ENCODE results near the gene ARFIP1.

ARFIP1 gene

GRCh38 chr4:152941411-152941810, 161.7 kb downstream of the ARFIP1 start:
- no peak for DNase-seq

- DNase-seq, result no peak
These were observed 162.6 kb downstream of the ARFIP1 start for GRCh38 chr4:152942346-152942745.

- DNase-seq, result no peak
These were observed 163.9 kb downstream of the ARFIP1 start for GRCh38 chr4:152943672-152944071.

DNA sequence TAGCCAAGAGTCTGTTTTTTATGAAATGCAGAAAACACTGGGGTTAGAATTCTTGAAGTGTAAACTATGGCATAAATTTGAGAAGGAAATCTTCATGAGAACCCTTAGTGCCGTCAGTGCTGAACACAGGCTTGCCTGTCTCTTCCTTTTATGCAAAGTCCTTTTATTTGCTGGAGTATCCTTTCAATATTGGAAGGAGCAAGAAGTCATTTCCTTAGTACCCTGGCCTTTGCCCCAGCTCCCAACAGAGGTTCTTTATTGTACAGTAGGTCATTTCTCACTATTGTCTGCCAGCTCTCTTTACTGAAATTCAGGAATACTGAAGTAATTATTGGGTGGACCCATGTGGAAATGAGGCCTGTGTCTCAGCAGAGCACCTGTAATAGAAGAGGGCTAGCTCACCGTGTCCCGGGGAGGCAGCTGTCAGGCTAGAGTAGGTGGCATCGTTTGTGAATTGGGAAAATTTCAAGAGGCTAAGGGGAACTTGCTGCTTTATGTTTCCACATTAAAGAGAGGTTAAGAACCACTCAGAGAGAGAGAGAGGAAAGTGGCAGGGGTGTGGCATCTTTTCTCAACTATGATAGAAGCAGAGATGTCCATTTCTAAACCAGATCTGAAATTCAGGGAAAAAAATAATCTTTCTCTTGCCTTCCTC, 165.0 kb downstream of the ARFIP1 start:
- no peak for DNase-seq

- no peak for DNase-seq
These were observed 165.9 kb downstream of the ARFIP1 start for GRCh38 chr4:152945639-152946038.

GRCh38 chr4:152946446-152946845, 166.7 kb downstream of the ARFIP1 start:
- no peak for DNase-seq

- DNase-seq, result no peak
These were observed 167.6 kb downstream of the ARFIP1 start for GRCh38 chr4:152947311-152947710.

DNA sequence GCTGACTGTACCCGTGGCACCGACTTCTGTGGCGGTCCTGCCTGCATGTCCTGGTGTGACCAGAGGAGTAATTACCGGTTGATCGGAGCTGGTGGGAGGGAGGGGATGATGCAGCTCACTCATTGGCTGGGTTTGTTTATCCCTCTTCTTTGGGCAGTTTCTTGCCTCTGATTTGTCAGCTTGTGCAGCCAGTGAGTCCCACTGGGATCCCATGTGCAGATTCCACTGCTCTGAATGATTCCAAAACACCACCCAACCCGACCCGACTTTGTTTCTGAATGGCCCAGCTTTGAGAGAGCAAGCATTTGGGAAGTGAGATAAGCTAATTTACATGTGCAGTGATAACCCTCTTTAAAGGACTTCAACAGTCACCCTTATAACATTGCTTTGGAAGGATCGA, 170.2 kb downstream of the ARFIP1 start:
- DNase-seq, result no peak

DNA sequence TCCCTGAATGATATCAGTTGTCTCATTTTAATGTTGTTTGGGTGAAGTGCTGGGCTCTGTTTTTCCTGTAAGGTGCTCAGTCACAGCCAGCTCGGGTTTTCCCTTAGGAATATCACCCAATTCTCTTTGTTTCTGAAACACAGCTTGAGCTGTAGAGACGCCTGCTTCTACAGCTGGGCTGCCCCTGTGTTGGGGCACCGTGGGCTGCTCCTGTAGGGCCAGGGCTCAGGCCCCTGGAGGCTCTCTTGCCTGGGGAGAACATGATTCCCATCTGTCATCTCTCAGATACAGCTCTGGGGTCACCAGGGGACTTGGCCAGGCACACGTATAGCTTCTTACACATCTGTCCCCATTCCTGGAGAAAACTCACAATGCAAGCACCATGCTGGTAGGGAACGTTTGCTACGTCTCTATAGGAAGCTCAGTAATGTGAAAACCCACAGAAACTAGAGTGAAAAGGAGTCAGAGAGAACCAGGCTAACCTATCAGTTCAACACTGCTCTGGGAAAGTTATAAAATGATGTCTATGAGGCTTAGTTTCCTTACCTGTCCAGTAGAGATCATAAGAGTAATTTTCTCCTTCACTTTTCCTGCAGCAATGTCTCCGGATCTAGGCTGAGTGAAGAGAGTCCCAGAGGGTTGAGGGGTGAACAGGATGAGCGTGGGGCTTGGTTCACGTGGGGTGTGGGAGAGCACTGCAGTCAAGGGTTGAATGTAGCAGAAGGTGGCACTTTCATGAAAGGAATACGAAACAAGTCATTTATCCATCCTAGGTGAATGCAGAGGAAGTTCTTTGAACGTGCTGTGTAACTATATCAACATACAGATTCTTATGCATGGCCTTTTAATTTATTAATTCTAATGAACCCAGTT, 170.9 kb downstream of the ARFIP1 start:
- DNase-seq, result no peak

DNA sequence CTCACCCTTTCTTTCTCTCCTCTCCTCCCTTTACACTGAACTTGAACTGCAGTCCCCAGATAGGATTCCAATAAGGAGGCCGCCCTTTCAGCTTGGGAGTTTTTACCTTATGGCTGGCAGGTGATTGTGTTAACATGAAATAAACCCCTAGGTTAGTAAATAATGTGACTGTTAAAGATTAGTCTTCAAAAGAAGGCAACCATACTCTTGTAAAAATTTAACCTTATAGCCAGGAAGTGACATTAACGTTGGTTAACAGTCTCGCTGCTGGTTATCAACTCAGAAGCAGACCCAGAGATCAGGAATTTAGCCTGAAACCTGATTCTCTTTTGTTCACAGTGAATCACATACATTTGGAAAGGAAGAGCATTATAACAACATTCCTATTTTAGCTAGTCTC, 171.6 kb downstream of the ARFIP1 start:
- no peak for DNase-seq

DNA sequence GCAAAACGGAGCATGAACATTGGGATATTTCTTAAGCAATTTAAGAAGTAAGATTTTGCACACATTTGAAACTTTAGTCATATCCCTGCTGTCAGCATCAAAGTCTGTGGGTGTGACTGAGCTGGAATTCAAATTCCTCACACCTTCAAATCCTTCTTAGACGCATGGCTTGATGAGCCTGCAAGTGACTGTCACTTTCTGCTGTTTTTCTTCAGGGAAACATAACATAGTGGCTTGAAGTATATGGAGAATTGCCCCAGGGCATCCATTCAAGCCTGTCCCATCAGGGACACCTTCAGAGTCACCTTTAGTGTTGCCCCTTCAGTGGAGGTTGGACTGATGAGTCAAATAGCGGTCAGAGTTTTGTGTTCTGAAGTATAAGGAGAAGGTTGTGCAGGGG, 173.8 kb downstream of the ARFIP1 start:
- no peak for DNase-seq

- DNase-seq, result no peak
These were observed 175.0 kb downstream of the ARFIP1 start for GRCh38 chr4:152954741-152955140.

DNA sequence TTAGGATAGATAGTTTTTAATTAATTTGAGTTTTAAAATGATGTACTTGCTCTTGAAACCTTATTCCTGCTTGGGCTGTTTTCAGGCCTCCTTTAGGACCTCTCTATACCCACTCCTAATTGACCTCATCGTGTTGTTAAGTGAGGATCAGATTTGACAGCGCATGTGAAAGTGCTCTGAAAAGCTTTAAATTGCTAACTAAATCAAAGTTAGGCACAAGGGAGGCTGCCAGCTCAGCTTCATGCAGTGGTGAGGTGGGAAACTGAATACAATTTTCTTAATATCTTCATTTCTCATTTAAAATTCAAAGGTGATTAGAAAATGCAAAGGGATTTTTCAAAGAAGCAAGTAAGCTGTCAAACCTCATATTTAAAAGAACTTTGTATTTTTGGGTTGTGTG, 176.4 kb downstream of the ARFIP1 start:
- no peak for DNase-seq

- DNase-seq, result no peak
These were observed 177.1 kb downstream of the ARFIP1 start for GRCh38 chr4:152956650-152957436.

DNA sequence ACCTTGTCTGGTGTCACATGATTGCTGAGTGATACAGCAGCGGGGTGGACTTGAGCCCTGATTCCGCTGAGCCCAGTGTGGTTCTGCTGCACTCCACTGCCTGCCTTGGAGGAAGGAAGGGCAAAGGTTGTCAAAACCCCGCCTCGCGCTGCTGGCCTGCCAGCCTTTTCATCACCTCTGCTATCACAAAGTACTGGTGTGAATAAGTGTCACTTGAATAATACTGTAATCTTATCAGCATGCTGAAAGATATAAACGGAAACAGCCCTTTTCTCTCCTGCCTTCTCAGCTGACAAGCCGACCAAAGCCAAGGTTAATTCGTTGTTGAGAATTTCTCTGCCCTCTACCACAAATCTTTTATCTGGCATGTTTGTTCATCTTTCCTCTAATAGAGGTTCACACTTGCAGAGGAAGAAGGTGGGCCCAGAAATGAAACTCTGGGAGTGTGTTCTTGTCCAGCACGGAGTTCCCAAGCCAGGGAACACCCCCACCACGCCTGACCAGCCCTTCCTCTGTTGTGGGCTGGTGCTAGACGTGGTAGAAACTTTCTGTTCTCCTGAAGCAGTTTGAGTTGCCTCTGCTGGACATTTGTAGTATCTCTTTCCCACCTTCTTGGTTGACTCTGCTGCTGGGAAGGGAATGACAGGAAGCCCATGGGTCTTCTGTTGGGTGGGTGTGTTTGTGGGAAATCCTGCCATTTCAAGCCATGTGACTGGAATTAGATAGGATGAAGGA, 177.8 kb downstream of the ARFIP1 start:
- no peak for DNase-seq

GRCh38 chr4:152959080-152959479, 179.3 kb downstream of the ARFIP1 start:
- no peak for DNase-seq

- DNase-seq, result no peak
These were observed 180.3 kb downstream of the ARFIP1 start for GRCh38 chr4:152960082-152960481.

- no peak for DNase-seq
These were observed 181.4 kb downstream of the ARFIP1 start for GRCh38 chr4:152961014-152961772.

DNA sequence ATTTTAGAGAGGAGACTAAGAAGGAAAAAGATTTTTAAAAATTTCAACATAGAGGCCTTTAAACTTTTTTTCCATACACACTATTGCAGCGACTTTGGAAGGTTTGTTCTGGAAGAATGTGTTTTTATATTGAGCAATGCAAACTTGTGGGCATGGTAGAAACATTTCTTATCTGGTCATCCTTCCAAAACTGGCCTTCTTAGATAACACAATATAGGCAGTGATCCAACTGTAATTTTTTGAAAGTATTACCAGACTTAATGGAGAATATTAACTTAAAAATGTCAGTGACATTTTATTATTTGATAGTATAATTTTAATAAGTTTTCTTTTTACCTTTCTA, 182.0 kb downstream of the ARFIP1 start:
- DNase-seq, result no peak

Data from NCI-H2081 treated with DMSO at 0.1 percent for 48 hours (cell line).